Neutrophil (primary cell): ENCODE data around the gene MAPK4.

ENCODE experiments used
- H3K27ac ChIP-seq: fragments of 200-600 bp; sonication (generic); 2 replicates; pipeline ENCODE4 v1.5.1; 2016; ENCODE audit warnings: mild to moderate bottlenecking, moderate library complexity
- H3K27me3 ChIP-seq: fragments of 200-600 bp; sonication (generic); 2 replicates; pipeline ENCODE4 v1.6.0; 2016; ENCODE audit warnings: mild to moderate bottlenecking
- H3K36me3 ChIP-seq: fragments of 200-600 bp; sonication (generic); 2 replicates; pipeline ENCODE4 v1.5.1; 2017
- H3K4me1 ChIP-seq, 2 experiments: fragments of 200-600 bp in 1 of 2; sonication (generic) in 1 of 2; 1 replicate in 1 of 2; 2 replicates in 1 of 2; pipeline versions ENCODE4 v1.5.1 to v1.6.1; 2013 to 2016; ENCODE audit warnings: low read depth in 1 of 2, low read length in 1 of 2, mild to moderate bottlenecking in 1 of 2, moderate library complexity in 1 of 2; ENCODE audit not compliant: control insufficient read depth in 1 of 2, insufficient read depth in 1 of 2
- H3K4me3 ChIP-seq, 2 experiments: fragments of 200-600 bp in 1 of 2; sonication (generic) in 1 of 2; 1 replicate in 1 of 2; 2 replicates in 1 of 2; pipeline ENCODE4 v1.5.1; 2013 to 2016; ENCODE audit warnings: low read depth in 1 of 2, low read length in 1 of 2, mild to moderate bottlenecking in 1 of 2, moderate library complexity in 1 of 2
- H3K9me3 ChIP-seq: fragments of 200-600 bp; sonication (generic); 2 replicates; pipeline ENCODE4 v1.5.1; 2016
- TF ChIP-seq, protein P1 (sequence below): fragments of 200-600 bp; sonication (generic); IDR thresholded peaks from 2 replicates; pipeline ENCODE4 v1.5.1; 2016; ENCODE audit warnings: antibody characterized with exemption

Gene MAPK4

GRCh38 chr18:50581517-50581916, 21.6 kb downstream of the MAPK4 start:
- Histone ChIP-seq H3K36me3 (no peaks in the 10 kb centered on the region), H3K27me3 (no peaks in the 10 kb centered on the region), H3K27ac (no peak overlapping the region), H3K9me3 (no peaks in the 10 kb centered on the region), H3K4me1 (no peaks in the 10 kb centered on the region), H3K4me3 (no peak overlapping the region)
- TF ChIP-seq, protein P1, sequence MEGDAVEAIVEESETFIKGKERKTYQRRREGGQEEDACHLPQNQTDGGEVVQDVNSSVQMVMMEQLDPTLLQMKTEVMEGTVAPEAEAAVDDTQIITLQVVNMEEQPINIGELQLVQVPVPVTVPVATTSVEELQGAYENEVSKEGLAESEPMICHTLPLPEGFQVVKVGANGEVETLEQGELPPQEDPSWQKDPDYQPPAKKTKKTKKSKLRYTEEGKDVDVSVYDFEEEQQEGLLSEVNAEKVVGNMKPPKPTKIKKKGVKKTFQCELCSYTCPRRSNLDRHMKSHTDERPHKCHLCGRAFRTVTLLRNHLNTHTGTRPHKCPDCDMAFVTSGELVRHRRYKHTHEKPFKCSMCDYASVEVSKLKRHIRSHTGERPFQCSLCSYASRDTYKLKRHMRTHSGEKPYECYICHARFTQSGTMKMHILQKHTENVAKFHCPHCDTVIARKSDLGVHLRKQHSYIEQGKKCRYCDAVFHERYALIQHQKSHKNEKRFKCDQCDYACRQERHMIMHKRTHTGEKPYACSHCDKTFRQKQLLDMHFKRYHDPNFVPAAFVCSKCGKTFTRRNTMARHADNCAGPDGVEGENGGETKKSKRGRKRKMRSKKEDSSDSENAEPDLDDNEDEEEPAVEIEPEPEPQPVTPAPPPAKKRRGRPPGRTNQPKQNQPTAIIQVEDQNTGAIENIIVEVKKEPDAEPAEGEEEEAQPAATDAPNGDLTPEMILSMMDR = no peak

- Histone ChIP-seq H3K9me3 (no peaks in the 10 kb centered on the region), H3K4me1 (no peaks in the 10 kb centered on the region), H3K4me3 (no peak overlapping the region), H3K27ac (no peak overlapping the region), H3K36me3 (no peaks in the 10 kb centered on the region), H3K27me3 (no peaks in the 10 kb centered on the region)
- TF ChIP-seq, protein P1 = no peak
These were observed 22.6 kb downstream of the MAPK4 start for GRCh38 chr18:50582500-50582899.

- H3K27ac ChIP-seq = no peak overlapping the region
- TF ChIP-seq, protein P1 = no peak
These were observed 26.8 kb downstream of the MAPK4 start for GRCh38 chr18:50586710-50587109.

DNA sequence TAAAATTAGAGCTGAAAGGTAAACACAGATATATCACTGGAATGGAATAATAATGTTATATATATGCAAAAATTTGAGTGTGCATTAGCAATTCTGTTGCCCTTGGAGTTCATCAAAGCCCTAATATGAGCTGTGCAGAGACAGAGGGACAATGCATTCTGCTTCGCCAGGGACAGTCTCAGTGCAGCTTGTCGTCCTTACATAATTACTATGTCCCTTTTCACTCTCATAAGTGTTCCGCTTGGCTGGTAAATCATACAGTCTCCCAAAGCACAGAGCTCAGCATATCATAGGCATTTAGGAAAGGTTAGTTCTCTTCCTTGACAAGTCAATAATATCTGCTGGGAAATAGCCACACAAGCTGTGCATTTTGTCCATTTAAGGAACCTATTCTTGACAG, 30.7 kb downstream of the MAPK4 start:
- Histone ChIP-seq H3K27ac (no peak overlapping the region), H3K9me3 (no peaks in the 10 kb centered on the region), H3K36me3 (no peaks in the 10 kb centered on the region), H3K4me3 (no peak overlapping the region), H3K4me1 (no peaks in the 10 kb centered on the region), H3K27me3 (no peaks in the 10 kb centered on the region)
- TF ChIP-seq, protein P1 = no peak

More at GRCh38 chr18:50586710-50587109, 26.8 kb downstream of the MAPK4 start:
- Histone ChIP-seq H3K27me3 (no peaks in the 10 kb centered on the region), H3K9me3 (no peaks in the 10 kb centered on the region), H3K4me1 (no peaks in the 10 kb centered on the region), H3K36me3 (no peaks in the 10 kb centered on the region), H3K4me3 (no peak overlapping the region)

DNA sequence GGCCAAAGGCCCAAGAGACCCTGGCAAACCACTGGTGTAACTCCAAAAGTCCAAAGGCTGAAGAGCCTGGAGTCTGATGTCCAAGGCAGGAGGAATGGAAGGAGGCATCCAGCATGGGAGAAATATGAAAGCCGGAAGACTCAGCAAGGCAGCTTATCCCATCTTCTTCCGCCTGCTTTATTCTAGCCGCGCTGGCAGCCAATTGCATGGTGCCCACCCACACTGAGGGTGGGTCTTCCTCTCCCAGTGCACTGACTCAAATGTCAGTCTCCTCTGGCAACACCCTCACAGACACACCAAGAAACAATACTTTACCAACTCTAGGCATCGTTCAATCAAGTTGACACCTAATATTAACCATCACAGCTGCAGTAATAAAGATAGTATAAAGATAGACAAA, 34.1 kb downstream of the MAPK4 start:
- Histone ChIP-seq H3K27ac (no peak overlapping the region), H3K36me3 (no peaks in the 10 kb centered on the region), H3K27me3 (no peaks in the 10 kb centered on the region), H3K4me3 (no peak overlapping the region), H3K4me1 (no peaks in the 10 kb centered on the region), H3K9me3 (no peaks in the 10 kb centered on the region)
- TF ChIP-seq, protein P1 = no peak

GRCh38 chr18:50594942-50595341, 35.1 kb downstream of the MAPK4 start:
- TF ChIP-seq, protein P1 = no peak
- Histone ChIP-seq H3K4me3 (no peak overlapping the region), H3K27me3 (no peaks in the 10 kb centered on the region), H3K36me3 (no peaks in the 10 kb centered on the region), H3K4me1 (no peaks in the 10 kb centered on the region), H3K27ac (no peak overlapping the region), H3K9me3 (no peaks in the 10 kb centered on the region)
